H9 (cell line): ENCODE results near the gene ERCC4. TPM values are rescaled to one million over a fixed set of nuclear protein-coding genes. Genes with fewer than 3 reads are reported as not detected.

Experiments
- DNase-seq: peaks from one replicate; pipeline ENCODE4 v3.0.0-alpha.2; 2017
- H2AFZ ChIP-seq: one replicate; pipeline ENCODE4 v1.6.1; 2013; ENCODE audit warnings: mild to moderate bottlenecking, low read length, control low read depth, moderate library complexity
- H2AK5ac ChIP-seq: 2 replicates; pipeline ENCODE4 v1.6.1; 2013; ENCODE audit warnings: low read length, control low read depth, mixed read lengths; ENCODE audit not compliant: insufficient read length
- H2BK120ac ChIP-seq: one replicate; pipeline ENCODE4 v1.6.1; 2013; ENCODE audit warnings: low read depth, mild to moderate bottlenecking, low read length, control low read depth, inconsistent platforms; ENCODE audit not compliant: poor library complexity, severe bottlenecking
- H2BK12ac ChIP-seq: 2 replicates; pipeline ENCODE4 v1.6.1; 2013; ENCODE audit warnings: low read length, control low read depth, mixed read lengths, low read depth; ENCODE audit not compliant: insufficient read length
- H2BK15ac ChIP-seq: 2 replicates; pipeline ENCODE4 v1.6.1; 2013; ENCODE audit warnings: low read depth, low read length, control low read depth
- H2BK20ac ChIP-seq: one replicate; pipeline ENCODE4 v1.6.1; 2013; ENCODE audit warnings: low read depth, mild to moderate bottlenecking, low read length, control low read depth, inconsistent platforms; ENCODE audit not compliant: poor library complexity, severe bottlenecking
- H2BK5ac ChIP-seq: 2 replicates; pipeline ENCODE4 v1.6.1; 2013; ENCODE audit warnings: low read length, control low read depth, mixed read lengths; ENCODE audit not compliant: insufficient read length
- H3K14ac ChIP-seq: 2 replicates; pipeline ENCODE4 v1.6.1; 2013; ENCODE audit warnings: low read length, control low read depth; ENCODE audit not compliant: insufficient read depth
- H3K18ac ChIP-seq: 2 replicates; pipeline ENCODE4 v1.6.1; 2013; ENCODE audit warnings: low read depth, mild to moderate bottlenecking, mixed read lengths, low read length, control low read depth; ENCODE audit not compliant: insufficient read length
- H3K23ac ChIP-seq: 2 replicates; pipeline ENCODE4 v1.6.1; 2013; ENCODE audit warnings: low read length, control low read depth, mixed read lengths, low read depth; ENCODE audit not compliant: insufficient read length
- H3K23me2 ChIP-seq: 2 replicates; pipeline ENCODE4 v1.6.1; 2013; ENCODE audit warnings: low read depth, mild to moderate bottlenecking, mixed read lengths, low read length, control low read depth; ENCODE audit not compliant: insufficient read length, poor library complexity, severe bottlenecking
- H3K27ac ChIP-seq: 2 replicates; pipeline ENCODE4 v1.5.1; 2013; ENCODE audit warnings: low read length, control low read depth, mixed read lengths, low read depth; ENCODE audit not compliant: insufficient read length
- H3K27me3 ChIP-seq: 2 replicates; pipeline ENCODE4 v1.6.1; 2013; ENCODE audit warnings: low read length, control low read depth, inconsistent platforms; ENCODE audit not compliant: insufficient read depth
- H3K4ac ChIP-seq: 2 replicates; pipeline ENCODE4 v1.6.1; 2013; ENCODE audit warnings: low read depth, mild to moderate bottlenecking, control low read depth, inconsistent platforms, low read length, moderate library complexity
- H3K4me1 ChIP-seq: 2 replicates; pipeline ENCODE4 v1.6.1; 2013; ENCODE audit warnings: low read length, control low read depth, inconsistent platforms; ENCODE audit not compliant: insufficient read depth
- H3K4me2 ChIP-seq: 2 replicates; pipeline ENCODE4 v1.6.1; 2013; ENCODE audit warnings: low read length, control low read depth, mixed read lengths; ENCODE audit not compliant: insufficient read length, insufficient read depth
- H3K56ac ChIP-seq: 2 replicates; pipeline ENCODE4 v1.6.1; 2013; ENCODE audit warnings: low read depth, mild to moderate bottlenecking, mixed read lengths, low read length, control low read depth; ENCODE audit not compliant: insufficient read length
- H3K79me1 ChIP-seq: 2 replicates; pipeline ENCODE4 v1.6.1; 2013; ENCODE audit warnings: low read depth, mild to moderate bottlenecking, moderate library complexity, low read length, control low read depth, inconsistent platforms; ENCODE audit not compliant: insufficient read depth, poor library complexity, severe bottlenecking
- H3K79me2 ChIP-seq: 2 replicates; pipeline ENCODE4 v1.6.1; 2013; ENCODE audit warnings: low read length, control low read depth, inconsistent platforms; ENCODE audit not compliant: insufficient read depth
- H3K9ac ChIP-seq: 2 replicates; pipeline ENCODE4 v1.6.1; 2013; ENCODE audit warnings: low read length, control low read depth, mixed read lengths; ENCODE audit not compliant: insufficient read length; ENCODE audit errors: extremely low read depth
- H3K9me3 ChIP-seq: one replicate; pipeline ENCODE4 v1.6.1; 2013; ENCODE audit warnings: low read depth, low read length, inconsistent platforms; ENCODE audit not compliant: control insufficient read depth
- H3T11ph ChIP-seq: one replicate; pipeline ENCODE4 v1.6.1; 2013; ENCODE audit warnings: mild to moderate bottlenecking, low read length, control low read depth, inconsistent platforms
- H4K20me1 ChIP-seq: one replicate; pipeline ENCODE4 v1.6.1; 2013; ENCODE audit not compliant: control insufficient read depth, insufficient read length, insufficient read depth
- H4K5ac ChIP-seq: 2 replicates; pipeline ENCODE4 v1.6.1; 2013; ENCODE audit warnings: low read depth, mild to moderate bottlenecking, mixed read lengths, low read length, control low read depth; ENCODE audit not compliant: insufficient read length
- H4K8ac ChIP-seq: replicated peaks from 2 replicates; pipeline ENCODE4 v1.6.1; 2013; ENCODE audit warnings: low read length, control low read depth, mixed read lengths, low read depth; ENCODE audit not compliant: insufficient read length
- H4K91ac ChIP-seq: 2 replicates; pipeline ENCODE4 v1.6.1; 2013; ENCODE audit warnings: low read depth, mild to moderate bottlenecking, moderate library complexity, mixed read lengths, low read length, control low read depth; ENCODE audit not compliant: insufficient read length
- H3K27ac Mint-ChIP-seq, 3 experiments: 2 replicates in 2 of 3; 3 replicates in 1 of 3; pipeline ENCODE4 v1.8.0; 2020 to 2021; ENCODE audit warnings: mixed read lengths in 3 of 3, mild to moderate bottlenecking in 1 of 3, moderate library complexity in 1 of 3
- H3K27me3 Mint-ChIP-seq: 2 replicates; pipeline ENCODE4 v1.8.0; 2021; ENCODE audit warnings: low read depth, mild to moderate bottlenecking, moderate library complexity, mixed read lengths
- H3K36me3 Mint-ChIP-seq, 3 experiments: 2 replicates in 2 of 3; 3 replicates in 1 of 3; pipeline ENCODE4 v1.8.0; 2020 to 2021; ENCODE audit warnings: low read depth in 3 of 3, mixed read lengths in 3 of 3; ENCODE audit not compliant: insufficient read depth in 1 of 3
- H3K4me1 Mint-ChIP-seq, 2 experiments: 2 replicates each; pipeline ENCODE4 v1.8.0; 2020; ENCODE audit warnings: mixed read lengths in 2 of 2
- H3K4me3 Mint-ChIP-seq, 2 experiments: 2 replicates in 1 of 2; 3 replicates in 1 of 2; pipeline ENCODE4 v1.8.0; 2020 to 2021; ENCODE audit warnings: mild to moderate bottlenecking in 2 of 2, mixed read lengths in 2 of 2, moderate library complexity in 1 of 2
- H3K9me3 Mint-ChIP-seq, 2 experiments: 2 replicates in 1 of 2; 3 replicates in 1 of 2; pipeline ENCODE4 v1.8.0; 2020; ENCODE audit warnings: mild to moderate bottlenecking in 2 of 2, mixed read lengths in 2 of 2, moderate library complexity in 1 of 2
- WGBS: extraction: QIAGEN DNeasy Blood & Tissue Kit; methylation state at CpG from one replicate; pipeline ENCODE4 v1.1.7; 2013; ENCODE audit warnings: missing lambda C conversion rate, low lambda C conversion rate, mixed read lengths; ENCODE audit not compliant: insufficient read length; ENCODE audit errors: extremely low coverage; 5-methylcytosine and 5-hydroxymethylcytosine counted together
- long read RNA-seq: library from polyadenylated mRNA; unstranded; transcript quantifications from one replicate; pipeline ENCODE4 v2.0.0, GENCODE V29; 2020
- total RNA-seq: library from RNA; stranded (reverse); gene quantifications from 2 replicates; pipeline ENCODE4 v1.2.1, GENCODE V29; 2021
- TF ChIP-seq, protein P1 (sequence below): fragments of 200-600 bp; sonication (generic); conservative IDR thresholded peaks from 3 replicates; pipeline ENCODE4 v1.8.0; 2021; ENCODE audit warnings: antibody characterized with exemption, mild to moderate bottlenecking

Gene ERCC4
- total RNA-seq: 11.7 and 15.6 TPM in 2 replicates
- long read RNA-seq, transcript ERCC4-208 (3 exons, 604 nt): major isoform, 12 of 47 reads
- long read RNA-seq, transcript ERCC4-207 (6 exons, 2,073 nt): major isoform, 12 of 47 reads
- long read RNA-seq, partial matches to known transcripts: 19 of 47 reads
- long read RNA-seq, other reads (novel, unspliced or antisense): 4 of 47 reads

DNA sequence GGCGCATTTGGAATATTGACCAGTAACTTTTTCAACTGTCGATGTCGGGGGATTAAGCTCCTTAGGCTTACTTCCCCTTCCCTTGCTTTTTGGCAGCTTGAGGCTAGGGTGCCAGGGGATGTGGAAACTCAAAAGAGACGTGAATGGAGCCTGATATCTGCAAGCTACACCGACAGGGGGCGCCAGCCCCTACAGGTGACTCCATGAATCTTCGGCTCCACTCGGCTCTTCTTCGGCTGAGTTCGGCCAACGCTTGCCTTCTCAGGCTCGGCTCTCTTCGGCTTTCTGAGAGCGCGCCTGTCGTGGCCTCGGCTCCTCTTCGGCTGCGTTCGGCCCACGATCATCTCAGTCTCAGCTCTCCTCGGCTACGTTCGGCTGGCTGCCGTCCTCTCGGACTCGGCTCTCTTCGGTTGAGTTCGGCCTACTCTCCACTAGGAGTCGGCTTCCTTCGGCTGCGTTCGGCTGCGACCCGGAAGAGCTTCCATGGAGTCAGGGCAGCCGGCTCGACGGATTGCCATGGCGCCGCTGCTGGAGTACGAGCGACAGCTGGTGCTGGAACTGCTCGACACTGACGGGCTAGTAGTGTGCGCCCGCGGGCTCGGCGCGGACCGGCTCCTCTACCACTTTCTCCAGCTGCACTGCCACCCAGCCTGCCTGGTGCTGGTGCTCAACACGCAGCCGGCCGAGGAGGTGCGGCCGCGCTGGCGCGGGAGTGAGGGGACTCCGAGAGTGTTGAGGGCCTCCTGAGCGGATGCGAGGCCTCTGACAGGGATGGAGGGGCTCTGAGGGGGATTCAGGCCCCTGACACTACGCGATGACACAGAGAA, at the start of gene ERCC4:
TSS of gene ERCC4 (plus strand) at position 472 of the 827 bp plus-strand sequence. CDS start at position 484, 12 bp downstream.
- Mint-ChIP-seq H3K36me3 (peaks cover 4 to 9% (median 9%) of the 10 kb centered on the region in 3 experiments; a peak in 4 of 7 replicates), H3K27ac (peak within 1 kb of the TSS; percentile 37 to 93 (median 81); a peak in 5 of 7 replicates), H3K27me3 (no peaks in the 10 kb centered on the region), H3K4me3 (peak within 1 kb of the TSS; percentile 96 to 97), H3K9me3 (no peaks in the 10 kb centered on the region), H3K4me1 (peaks cover 16 to 18% of the 10 kb centered on the region in 2 experiments)
- H4K91ac ChIP-seq: no peak within 1 kb of the TSS
- TF ChIP-seq, protein P1, sequence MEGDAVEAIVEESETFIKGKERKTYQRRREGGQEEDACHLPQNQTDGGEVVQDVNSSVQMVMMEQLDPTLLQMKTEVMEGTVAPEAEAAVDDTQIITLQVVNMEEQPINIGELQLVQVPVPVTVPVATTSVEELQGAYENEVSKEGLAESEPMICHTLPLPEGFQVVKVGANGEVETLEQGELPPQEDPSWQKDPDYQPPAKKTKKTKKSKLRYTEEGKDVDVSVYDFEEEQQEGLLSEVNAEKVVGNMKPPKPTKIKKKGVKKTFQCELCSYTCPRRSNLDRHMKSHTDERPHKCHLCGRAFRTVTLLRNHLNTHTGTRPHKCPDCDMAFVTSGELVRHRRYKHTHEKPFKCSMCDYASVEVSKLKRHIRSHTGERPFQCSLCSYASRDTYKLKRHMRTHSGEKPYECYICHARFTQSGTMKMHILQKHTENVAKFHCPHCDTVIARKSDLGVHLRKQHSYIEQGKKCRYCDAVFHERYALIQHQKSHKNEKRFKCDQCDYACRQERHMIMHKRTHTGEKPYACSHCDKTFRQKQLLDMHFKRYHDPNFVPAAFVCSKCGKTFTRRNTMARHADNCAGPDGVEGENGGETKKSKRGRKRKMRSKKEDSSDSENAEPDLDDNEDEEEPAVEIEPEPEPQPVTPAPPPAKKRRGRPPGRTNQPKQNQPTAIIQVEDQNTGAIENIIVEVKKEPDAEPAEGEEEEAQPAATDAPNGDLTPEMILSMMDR: peak; percentile 95
- H3K9me3 ChIP-seq: no peaks in the 10 kb centered on the region
- H3K23me2 ChIP-seq: no peaks in the 10 kb centered on the region
- no peak within 1 kb of the TSS for H2BK12ac ChIP-seq
- no peak within 1 kb of the TSS for H2AK5ac ChIP-seq
- no peak within 1 kb of the TSS for H2BK5ac ChIP-seq
- H3K56ac ChIP-seq: no peak within 1 kb of the TSS
- H3K9ac ChIP-seq: peak within 1 kb of the TSS; percentile 94
- H2AFZ ChIP-seq: no peak within 1 kb of the TSS
- H3K79me2 ChIP-seq: no peaks in the 10 kb centered on the region
- H3K4me2 ChIP-seq: peak within 1 kb of the TSS; percentile 76
- no peak within 1 kb of the TSS for H4K8ac ChIP-seq
- no peak within 1 kb of the TSS for H2BK120ac ChIP-seq
- no peak within 1 kb of the TSS for H2BK20ac ChIP-seq
- peak; percentile 99 for DNase-seq
- H3T11ph ChIP-seq: no peak within 1 kb of the TSS
- H2BK15ac ChIP-seq: no peak within 1 kb of the TSS
- no peak within 1 kb of the TSS for H3K4ac ChIP-seq
- WGBS: no CpG with 5 or more reads among the region's 64 CpGs
- no peak within 1 kb of the TSS for H4K5ac ChIP-seq
- peak within 1 kb of the TSS; percentile 59 for H3K14ac ChIP-seq
- no peak within 1 kb of the TSS for H3K23ac ChIP-seq
- no peaks in the 10 kb centered on the region for H3K27me3 ChIP-seq
- H3K4me1 ChIP-seq: no peaks in the 10 kb centered on the region; the same call in 1 of the 2 replicates
- no peak within 1 kb of the TSS for H3K27ac ChIP-seq
- H4K20me1 ChIP-seq: no peaks in the 10 kb centered on the region
- no peaks in the 10 kb centered on the region for H3K79me1 ChIP-seq
- H3K18ac ChIP-seq: no peak within 1 kb of the TSS
